SK-N-SH (cell line): ENCODE measurements around the gene LCN10.

ENCODE experiments used
- EP300 ChIP-seq, 2 experiments: IDR thresholded peaks; 2 replicates each; pipeline versions ENCODE4 v1.4.0 to v1.6.1; 2012; ENCODE audit warnings: borderline replicate concordance in 1 of 2, low read depth in 1 of 2, low read length in 1 of 2
- EZH2phosphoT487 ChIP-seq: fragments of 200-600 bp; sonication (generic); IDR thresholded peaks from 2 replicates; pipeline ENCODE4 v1.6.1; 2017; ENCODE audit warnings: low read depth, mixed run types, mild to moderate bottlenecking, antibody characterized with exemption, moderate library complexity, borderline replicate concordance
- FOXJ3 ChIP-seq: sonication (generic); formaldehyde crosslinking; IDR thresholded peaks from 2 replicates; pipeline ENCODE4 v1.5.1; 2020; ENCODE audit warnings: mild to moderate bottlenecking, missing genetic modification reagents
- MEF2A ChIP-seq: IDR thresholded peaks from 2 replicates; pipeline ENCODE4 v1.4.0; 2012; ENCODE audit warnings: low read depth, borderline replicate concordance
- MXI1 ChIP-seq: IDR thresholded peaks from 2 replicates; pipeline ENCODE4 v1.6.1; 2012; ENCODE audit warnings: mild to moderate bottlenecking, low read depth, low read length, improper control_type of control experiment
- POLR2AphosphoS5 ChIP-seq: IDR thresholded peaks from 2 replicates; pipeline ENCODE4 v1.6.1; 2012; ENCODE audit warnings: low read depth, low read length
- RAD21 ChIP-seq: IDR thresholded peaks from 2 replicates; pipeline ENCODE4 v1.6.1; 2012; ENCODE audit warnings: mild to moderate bottlenecking, low read length
- YY1 ChIP-seq: IDR thresholded peaks from 2 replicates; pipeline ENCODE4 v1.4.0; 2012; ENCODE audit warnings: low read depth, mild to moderate bottlenecking
- TF ChIP-seq, protein P1 (sequence below): fragments of 200-600 bp; sonication (generic); IDR thresholded peaks from 2 replicates; pipeline ENCODE4 v1.6.1; 2017; ENCODE audit warnings: antibody characterized with exemption, mild to moderate bottlenecking, moderate library complexity
- TF ChIP-seq, protein P2 (sequence below): fragments of 150-350 bp; IDR thresholded peaks from 2 replicates; pipeline ENCODE4 v1.6.1; 2017; ENCODE audit warnings: antibody characterized with exemption, low read length, low read depth, borderline replicate concordance
- TF ChIP-seq, protein P3 (sequence below): IDR thresholded peaks from 2 replicates; pipeline ENCODE4; 2012

DNA sequence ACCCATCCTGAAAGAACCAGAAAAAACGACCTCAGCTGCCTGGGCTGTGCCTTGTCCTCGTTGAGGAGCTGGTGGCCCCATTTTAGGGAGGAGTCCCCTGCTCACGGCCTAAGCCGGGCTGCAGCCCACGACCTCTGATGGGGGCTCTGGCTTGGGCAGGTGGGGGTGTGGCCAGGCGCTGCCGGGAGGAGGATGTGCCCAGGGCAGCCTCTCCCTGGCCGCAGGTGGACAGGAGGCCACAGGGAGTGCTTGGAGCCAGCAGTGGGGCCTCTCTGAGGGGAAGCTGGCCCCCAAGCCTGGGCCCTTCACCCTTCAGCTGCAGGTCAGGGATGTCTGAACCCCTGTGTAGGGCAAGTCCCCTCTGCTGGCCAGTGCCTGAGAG, 27.9 kb downstream of the LCN10 start:
- TF ChIP-seq, protein P1, sequence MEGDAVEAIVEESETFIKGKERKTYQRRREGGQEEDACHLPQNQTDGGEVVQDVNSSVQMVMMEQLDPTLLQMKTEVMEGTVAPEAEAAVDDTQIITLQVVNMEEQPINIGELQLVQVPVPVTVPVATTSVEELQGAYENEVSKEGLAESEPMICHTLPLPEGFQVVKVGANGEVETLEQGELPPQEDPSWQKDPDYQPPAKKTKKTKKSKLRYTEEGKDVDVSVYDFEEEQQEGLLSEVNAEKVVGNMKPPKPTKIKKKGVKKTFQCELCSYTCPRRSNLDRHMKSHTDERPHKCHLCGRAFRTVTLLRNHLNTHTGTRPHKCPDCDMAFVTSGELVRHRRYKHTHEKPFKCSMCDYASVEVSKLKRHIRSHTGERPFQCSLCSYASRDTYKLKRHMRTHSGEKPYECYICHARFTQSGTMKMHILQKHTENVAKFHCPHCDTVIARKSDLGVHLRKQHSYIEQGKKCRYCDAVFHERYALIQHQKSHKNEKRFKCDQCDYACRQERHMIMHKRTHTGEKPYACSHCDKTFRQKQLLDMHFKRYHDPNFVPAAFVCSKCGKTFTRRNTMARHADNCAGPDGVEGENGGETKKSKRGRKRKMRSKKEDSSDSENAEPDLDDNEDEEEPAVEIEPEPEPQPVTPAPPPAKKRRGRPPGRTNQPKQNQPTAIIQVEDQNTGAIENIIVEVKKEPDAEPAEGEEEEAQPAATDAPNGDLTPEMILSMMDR: no peak
- TF ChIP-seq MXI1 (no peak), POLR2AphosphoS5 (no peak), EP300 (IDR thresholded peaks at IDR 0.05; ENCODE audit: borderline replicate concordance in 1 of 2, low read depth in 1 of 2, low read length in 1 of 2) (no peak), RAD21 (no peak), FOXJ3 (CRISPR knock-in tag) (no peak), MEF2A (no peak), YY1 (no peak), EZH2phosphoT487 (no peak)
- TF ChIP-seq, protein P2, sequence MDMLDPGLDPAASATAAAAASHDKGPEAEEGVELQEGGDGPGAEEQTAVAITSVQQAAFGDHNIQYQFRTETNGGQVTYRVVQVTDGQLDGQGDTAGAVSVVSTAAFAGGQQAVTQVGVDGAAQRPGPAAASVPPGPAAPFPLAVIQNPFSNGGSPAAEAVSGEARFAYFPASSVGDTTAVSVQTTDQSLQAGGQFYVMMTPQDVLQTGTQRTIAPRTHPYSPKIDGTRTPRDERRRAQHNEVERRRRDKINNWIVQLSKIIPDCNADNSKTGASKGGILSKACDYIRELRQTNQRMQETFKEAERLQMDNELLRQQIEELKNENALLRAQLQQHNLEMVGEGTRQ: no peak
- TF ChIP-seq, protein P3, sequence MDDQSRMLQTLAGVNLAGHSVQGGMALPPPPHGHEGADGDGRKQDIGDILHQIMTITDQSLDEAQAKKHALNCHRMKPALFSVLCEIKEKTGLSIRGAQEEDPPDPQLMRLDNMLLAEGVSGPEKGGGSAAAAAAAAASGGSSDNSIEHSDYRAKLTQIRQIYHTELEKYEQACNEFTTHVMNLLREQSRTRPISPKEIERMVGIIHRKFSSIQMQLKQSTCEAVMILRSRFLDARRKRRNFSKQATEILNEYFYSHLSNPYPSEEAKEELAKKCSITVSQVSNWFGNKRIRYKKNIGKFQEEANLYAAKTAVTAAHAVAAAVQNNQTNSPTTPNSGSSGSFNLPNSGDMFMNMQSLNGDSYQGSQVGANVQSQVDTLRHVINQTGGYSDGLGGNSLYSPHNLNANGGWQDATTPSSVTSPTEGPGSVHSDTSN: no peak
